ENCODE data around the gene NUP98.

- no peak for TF ChIP-seq TAF1 (conservative IDR thresholded peaks at IDR 0.05)
- TF ChIP-seq CTCF (IDR thresholded peaks at IDR 0.05; ENCODE audit: low read depth, low read length, missing input control) = no peak
- no peak for TF ChIP-seq JUND (IDR thresholded peaks at IDR 0.05)
- TF ChIP-seq FOXA2 (IDR thresholded peaks at IDR 0.05) = no peak
- TF ChIP-seq MAX (IDR thresholded peaks at IDR 0.05) = no peak
- TF ChIP-seq RXRA (IDR thresholded peaks at IDR 0.05) = no peak
- no peak for TF ChIP-seq GABPA (IDR thresholded peaks at IDR 0.05 in 1 of 2, conservative IDR thresholded peaks at IDR 0.05 in 1 of 2)
- no peak for TF ChIP-seq EGR1 (IDR thresholded peaks at IDR 0.05; ENCODE audit: low read depth in 2 of 2)
- TF ChIP-seq REST (IDR thresholded peaks at IDR 0.05) = no peak
- no peak for TF ChIP-seq SP1 (IDR thresholded peaks at IDR 0.05)
- no peak for TF ChIP-seq YY1 (IDR thresholded peaks at IDR 0.05)
- TF ChIP-seq ATF3 (IDR thresholded peaks at IDR 0.05) = no peak
- TF ChIP-seq ZBTB33 (IDR thresholded peaks at IDR 0.05) = no peak
These were observed 33.4 kb upstream of the NUP98 start for GRCh38 chr11:3830730-3831129.
